WTC11 (cell line): Measurements from ENCODE around the gene CHKA.

ENCODE experiments used
- ETV6 ChIP-seq: sonication (generic); formaldehyde crosslinking; IDR thresholded peaks from 2 replicates; pipeline ENCODE4 v1.8.1; 2022; ENCODE audit warnings: mild to moderate bottlenecking, missing genetic modification reagents
- IRF2 ChIP-seq: sonication (generic); formaldehyde crosslinking; IDR thresholded peaks from 2 replicates; pipeline ENCODE4 v1.8.0; 2022; ENCODE audit warnings: low read depth, missing genetic modification reagents, borderline replicate concordance
- NR1H2 ChIP-seq: sonication (generic); formaldehyde crosslinking; IDR thresholded peaks from 2 replicates; pipeline ENCODE4 v1.9.0; 2021; ENCODE audit warnings: mild to moderate bottlenecking, moderate library complexity, missing genetic modification reagents
- RELA ChIP-seq: sonication (generic); formaldehyde crosslinking; IDR thresholded peaks from 2 replicates; pipeline ENCODE4 v1.8.1; 2022; ENCODE audit warnings: missing genetic modification reagents, mild to moderate bottlenecking, borderline replicate concordance
- SMAD4 ChIP-seq: sonication (generic); formaldehyde crosslinking; IDR thresholded peaks from 2 replicates; pipeline ENCODE4 v1.8.0; 2022; ENCODE audit warnings: mild to moderate bottlenecking, missing genetic modification reagents
- TF ChIP-seq, protein P1 (sequence below): fragments of 200-600 bp; IDR thresholded peaks from 2 replicates; pipeline ENCODE4 v1.8.0; 2022; ENCODE audit warnings: antibody characterized with exemption
- TF ChIP-seq, protein P2 (sequence below): sonication (generic); formaldehyde crosslinking; IDR thresholded peaks from 2 replicates; pipeline ENCODE4 v1.8.1; 2023; ENCODE audit warnings: mild to moderate bottlenecking, missing genetic modification reagents
- TF ChIP-seq, protein P3 (sequence below): sonication (generic); formaldehyde crosslinking; IDR thresholded peaks from 2 replicates; pipeline ENCODE4 v1.8.1; 2023; ENCODE audit warnings: mild to moderate bottlenecking, missing genetic modification reagents, moderate library complexity
- TF ChIP-seq, protein P4 (sequence below): sonication (generic); formaldehyde crosslinking; IDR thresholded peaks from 2 replicates; pipeline ENCODE4 v1.8.0; 2023; ENCODE audit warnings: missing genetic modification reagents, mild to moderate bottlenecking, borderline replicate concordance
- TF ChIP-seq, protein P5 (sequence below): sonication (generic); formaldehyde crosslinking; IDR thresholded peaks from 2 replicates; pipeline ENCODE4 v1.8.1; 2022; ENCODE audit warnings: low read depth, missing genetic modification reagents, borderline replicate concordance

DNA sequence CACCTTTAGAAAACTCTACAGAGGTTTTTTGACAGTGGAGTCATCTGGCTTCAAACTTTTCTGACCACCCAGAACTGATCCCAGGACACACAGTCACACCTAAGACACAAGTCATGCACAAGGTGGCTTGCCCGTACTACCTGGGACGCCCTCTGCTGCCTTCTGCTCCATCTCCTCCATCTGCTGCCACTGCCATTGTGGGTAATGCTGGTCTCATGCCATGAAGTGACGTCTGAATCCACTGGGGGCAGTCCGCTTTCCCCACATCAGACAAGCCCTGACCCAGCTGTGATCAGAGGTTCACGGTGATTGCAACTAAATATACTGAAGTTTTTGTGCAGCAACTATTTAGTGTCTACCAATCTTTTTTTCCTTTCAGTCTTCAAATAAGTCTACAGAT is 96.1 kb downstream of the CHKA start:
- TF ChIP-seq, protein P1, sequence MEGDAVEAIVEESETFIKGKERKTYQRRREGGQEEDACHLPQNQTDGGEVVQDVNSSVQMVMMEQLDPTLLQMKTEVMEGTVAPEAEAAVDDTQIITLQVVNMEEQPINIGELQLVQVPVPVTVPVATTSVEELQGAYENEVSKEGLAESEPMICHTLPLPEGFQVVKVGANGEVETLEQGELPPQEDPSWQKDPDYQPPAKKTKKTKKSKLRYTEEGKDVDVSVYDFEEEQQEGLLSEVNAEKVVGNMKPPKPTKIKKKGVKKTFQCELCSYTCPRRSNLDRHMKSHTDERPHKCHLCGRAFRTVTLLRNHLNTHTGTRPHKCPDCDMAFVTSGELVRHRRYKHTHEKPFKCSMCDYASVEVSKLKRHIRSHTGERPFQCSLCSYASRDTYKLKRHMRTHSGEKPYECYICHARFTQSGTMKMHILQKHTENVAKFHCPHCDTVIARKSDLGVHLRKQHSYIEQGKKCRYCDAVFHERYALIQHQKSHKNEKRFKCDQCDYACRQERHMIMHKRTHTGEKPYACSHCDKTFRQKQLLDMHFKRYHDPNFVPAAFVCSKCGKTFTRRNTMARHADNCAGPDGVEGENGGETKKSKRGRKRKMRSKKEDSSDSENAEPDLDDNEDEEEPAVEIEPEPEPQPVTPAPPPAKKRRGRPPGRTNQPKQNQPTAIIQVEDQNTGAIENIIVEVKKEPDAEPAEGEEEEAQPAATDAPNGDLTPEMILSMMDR, result no peak
- TF ChIP-seq RELA, result no peak
- TF ChIP-seq SMAD4 (CRISPR knock-in tag), result no peak
- TF ChIP-seq, protein P2, sequence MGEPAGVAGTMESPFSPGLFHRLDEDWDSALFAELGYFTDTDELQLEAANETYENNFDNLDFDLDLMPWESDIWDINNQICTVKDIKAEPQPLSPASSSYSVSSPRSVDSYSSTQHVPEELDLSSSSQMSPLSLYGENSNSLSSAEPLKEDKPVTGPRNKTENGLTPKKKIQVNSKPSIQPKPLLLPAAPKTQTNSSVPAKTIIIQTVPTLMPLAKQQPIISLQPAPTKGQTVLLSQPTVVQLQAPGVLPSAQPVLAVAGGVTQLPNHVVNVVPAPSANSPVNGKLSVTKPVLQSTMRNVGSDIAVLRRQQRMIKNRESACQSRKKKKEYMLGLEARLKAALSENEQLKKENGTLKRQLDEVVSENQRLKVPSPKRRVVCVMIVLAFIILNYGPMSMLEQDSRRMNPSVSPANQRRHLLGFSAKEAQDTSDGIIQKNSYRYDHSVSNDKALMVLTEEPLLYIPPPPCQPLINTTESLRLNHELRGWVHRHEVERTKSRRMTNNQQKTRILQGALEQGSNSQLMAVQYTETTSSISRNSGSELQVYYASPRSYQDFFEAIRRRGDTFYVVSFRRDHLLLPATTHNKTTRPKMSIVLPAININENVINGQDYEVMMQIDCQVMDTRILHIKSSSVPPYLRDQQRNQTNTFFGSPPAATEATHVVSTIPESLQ (CRISPR knock-in tag), result no peak
- TF ChIP-seq ETV6 (CRISPR knock-in tag), result no peak
- TF ChIP-seq, protein P3, sequence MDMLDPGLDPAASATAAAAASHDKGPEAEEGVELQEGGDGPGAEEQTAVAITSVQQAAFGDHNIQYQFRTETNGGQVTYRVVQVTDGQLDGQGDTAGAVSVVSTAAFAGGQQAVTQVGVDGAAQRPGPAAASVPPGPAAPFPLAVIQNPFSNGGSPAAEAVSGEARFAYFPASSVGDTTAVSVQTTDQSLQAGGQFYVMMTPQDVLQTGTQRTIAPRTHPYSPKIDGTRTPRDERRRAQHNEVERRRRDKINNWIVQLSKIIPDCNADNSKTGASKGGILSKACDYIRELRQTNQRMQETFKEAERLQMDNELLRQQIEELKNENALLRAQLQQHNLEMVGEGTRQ (CRISPR knock-in tag), result no peak
- no peak for TF ChIP-seq IRF2
- TF ChIP-seq, protein P4, sequence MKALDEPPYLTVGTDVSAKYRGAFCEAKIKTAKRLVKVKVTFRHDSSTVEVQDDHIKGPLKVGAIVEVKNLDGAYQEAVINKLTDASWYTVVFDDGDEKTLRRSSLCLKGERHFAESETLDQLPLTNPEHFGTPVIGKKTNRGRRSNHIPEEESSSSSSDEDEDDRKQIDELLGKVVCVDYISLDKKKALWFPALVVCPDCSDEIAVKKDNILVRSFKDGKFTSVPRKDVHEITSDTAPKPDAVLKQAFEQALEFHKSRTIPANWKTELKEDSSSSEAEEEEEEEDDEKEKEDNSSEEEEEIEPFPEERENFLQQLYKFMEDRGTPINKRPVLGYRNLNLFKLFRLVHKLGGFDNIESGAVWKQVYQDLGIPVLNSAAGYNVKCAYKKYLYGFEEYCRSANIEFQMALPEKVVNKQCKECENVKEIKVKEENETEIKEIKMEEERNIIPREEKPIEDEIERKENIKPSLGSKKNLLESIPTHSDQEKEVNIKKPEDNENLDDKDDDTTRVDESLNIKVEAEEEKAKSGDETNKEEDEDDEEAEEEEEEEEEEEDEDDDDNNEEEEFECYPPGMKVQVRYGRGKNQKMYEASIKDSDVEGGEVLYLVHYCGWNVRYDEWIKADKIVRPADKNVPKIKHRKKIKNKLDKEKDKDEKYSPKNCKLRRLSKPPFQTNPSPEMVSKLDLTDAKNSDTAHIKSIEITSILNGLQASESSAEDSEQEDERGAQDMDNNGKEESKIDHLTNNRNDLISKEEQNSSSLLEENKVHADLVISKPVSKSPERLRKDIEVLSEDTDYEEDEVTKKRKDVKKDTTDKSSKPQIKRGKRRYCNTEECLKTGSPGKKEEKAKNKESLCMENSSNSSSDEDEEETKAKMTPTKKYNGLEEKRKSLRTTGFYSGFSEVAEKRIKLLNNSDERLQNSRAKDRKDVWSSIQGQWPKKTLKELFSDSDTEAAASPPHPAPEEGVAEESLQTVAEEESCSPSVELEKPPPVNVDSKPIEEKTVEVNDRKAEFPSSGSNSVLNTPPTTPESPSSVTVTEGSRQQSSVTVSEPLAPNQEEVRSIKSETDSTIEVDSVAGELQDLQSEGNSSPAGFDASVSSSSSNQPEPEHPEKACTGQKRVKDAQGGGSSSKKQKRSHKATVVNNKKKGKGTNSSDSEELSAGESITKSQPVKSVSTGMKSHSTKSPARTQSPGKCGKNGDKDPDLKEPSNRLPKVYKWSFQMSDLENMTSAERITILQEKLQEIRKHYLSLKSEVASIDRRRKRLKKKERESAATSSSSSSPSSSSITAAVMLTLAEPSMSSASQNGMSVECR, result no peak
- no peak for TF ChIP-seq NR1H2 (CRISPR knock-in tag)
- TF ChIP-seq, protein P5, sequence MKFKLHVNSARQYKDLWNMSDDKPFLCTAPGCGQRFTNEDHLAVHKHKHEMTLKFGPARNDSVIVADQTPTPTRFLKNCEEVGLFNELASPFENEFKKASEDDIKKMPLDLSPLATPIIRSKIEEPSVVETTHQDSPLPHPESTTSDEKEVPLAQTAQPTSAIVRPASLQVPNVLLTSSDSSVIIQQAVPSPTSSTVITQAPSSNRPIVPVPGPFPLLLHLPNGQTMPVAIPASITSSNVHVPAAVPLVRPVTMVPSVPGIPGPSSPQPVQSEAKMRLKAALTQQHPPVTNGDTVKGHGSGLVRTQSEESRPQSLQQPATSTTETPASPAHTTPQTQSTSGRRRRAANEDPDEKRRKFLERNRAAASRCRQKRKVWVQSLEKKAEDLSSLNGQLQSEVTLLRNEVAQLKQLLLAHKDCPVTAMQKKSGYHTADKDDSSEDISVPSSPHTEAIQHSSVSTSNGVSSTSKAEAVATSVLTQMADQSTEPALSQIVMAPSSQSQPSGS (CRISPR knock-in tag), result no peak
